ENCODE results near the gene CMBL. TPM values are rescaled to one million over a fixed set of nuclear protein-coding genes. Genes with fewer than 3 reads are reported as not detected.
A peak's percentile ranks its signal among the peaks of the same experiment; 100 is the strongest.

Gene CMBL
- total and polyA plus RNA-seq, 2 donors = 1.9 to 8.1 TPM

DNA sequence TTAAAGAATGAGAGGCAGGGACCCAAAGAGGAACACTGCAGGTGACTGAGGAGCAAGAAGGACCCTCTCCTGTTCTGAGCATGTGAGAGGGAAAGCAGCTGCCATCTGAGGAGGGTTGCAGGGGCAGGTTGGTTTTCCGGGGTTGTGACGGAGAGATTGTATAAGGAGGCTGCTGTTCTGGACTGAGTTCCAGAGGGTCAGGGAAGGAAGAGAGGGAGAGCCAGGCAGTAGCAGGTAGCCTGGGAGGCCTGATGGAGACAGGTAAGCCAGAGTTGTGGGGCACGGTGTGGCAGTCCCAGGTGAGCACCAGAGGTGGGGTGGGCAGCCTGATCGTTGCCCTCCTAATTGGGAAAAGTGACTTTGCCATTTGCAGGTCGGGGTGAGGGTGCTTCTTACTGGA is 47.8 kb downstream of the CMBL start:
- Histone ChIP-seq H3K36me3 (ENCODE audit: control insufficient read depth in 2 of 2, insufficient read depth in 2 of 2, low read length in 1 of 2) (peaks cover 72 to 96% of the 10 kb centered on the region in 2 donors), H3K27me3 (ENCODE audit: control insufficient read depth in 2 of 2, insufficient read depth in 1 of 2, low read length in 1 of 2) (no peaks in the 10 kb centered on the region), H3K4me1 (ENCODE audit: control insufficient read depth in 2 of 2, insufficient read depth in 2 of 2, low read length in 2 of 2) (no peaks in the 10 kb centered on the region), H3K4me3 (ENCODE audit: low read length in 2 of 2) (no peak overlapping the region), H3K9me3 (ENCODE audit: control insufficient read depth in 2 of 2, insufficient read depth in 1 of 2, low read length in 1 of 2) (no peaks in the 10 kb centered on the region), H3K27ac (ENCODE audit: low read depth in 1 of 2, low read length in 1 of 2) (no peak overlapping the region)
- DNase-seq (ENCODE audit: low read depth in 6 of 9, low spot score in 9 of 9) = no peak
- 98% methylated on average over 5 of the region's 5 CpGs for WGBS

DNA sequence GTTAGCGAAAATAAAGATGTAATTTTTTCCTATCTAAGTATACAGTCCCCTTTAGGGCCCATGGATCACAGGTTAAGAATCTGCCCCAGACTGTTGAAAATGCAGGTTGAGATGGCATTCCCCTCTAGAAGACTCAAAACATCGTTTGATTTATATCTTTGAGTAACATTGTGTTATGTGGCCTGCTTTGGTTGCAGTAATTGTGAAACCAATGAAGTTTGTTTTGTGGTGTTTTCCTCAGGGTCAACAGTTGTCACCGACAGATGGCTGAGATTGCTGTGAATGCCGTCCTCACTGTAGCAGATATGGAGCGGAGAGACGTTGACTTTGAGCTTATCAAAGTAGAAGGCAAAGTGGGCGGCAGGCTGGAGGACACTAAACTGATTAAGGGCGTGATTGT is 49.8 kb downstream of the CMBL start:
- Histone ChIP-seq H3K36me3 (ENCODE audit: control insufficient read depth in 2 of 2, insufficient read depth in 2 of 2, low read length in 1 of 2) (peaks cover 61 to 90% of the 10 kb centered on the region in 2 donors), H3K4me1 (ENCODE audit: control insufficient read depth in 2 of 2, insufficient read depth in 2 of 2, low read length in 2 of 2) (no peaks in the 10 kb centered on the region), H3K27ac (ENCODE audit: low read depth in 1 of 2, low read length in 1 of 2) (no peak overlapping the region), H3K9me3 (ENCODE audit: control insufficient read depth in 2 of 2, insufficient read depth in 1 of 2, low read length in 1 of 2) (no peaks in the 10 kb centered on the region), H3K4me3 (ENCODE audit: low read length in 2 of 2) (no peak overlapping the region), H3K27me3 (ENCODE audit: control insufficient read depth in 2 of 2, insufficient read depth in 1 of 2, low read length in 1 of 2) (no peaks in the 10 kb centered on the region)
- DNase-seq (ENCODE audit: low read depth in 6 of 9, low spot score in 9 of 9) = no peak
- WGBS = 92% methylated on average over 8 of the region's 8 CpGs

DNA sequence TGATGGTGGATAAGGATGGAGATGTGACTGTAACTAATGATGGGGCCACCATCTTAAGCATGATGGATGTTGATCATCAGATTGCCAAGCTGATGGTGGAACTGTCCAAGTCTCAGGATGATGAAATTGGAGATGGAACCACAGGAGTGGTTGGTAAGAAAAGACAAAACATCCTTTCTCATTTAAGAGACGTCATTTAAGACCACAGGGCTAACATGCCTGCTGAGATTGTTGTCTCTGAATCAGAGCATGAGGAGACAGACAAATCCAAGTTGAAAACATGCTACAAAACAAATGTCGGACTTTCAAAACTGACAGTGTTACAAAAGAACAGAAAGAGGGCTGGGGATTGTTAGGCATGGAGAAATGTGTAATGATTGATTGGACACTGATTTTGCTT is 53.0 kb downstream of the CMBL start:
- H3K36me3 ChIP-seq (ENCODE audit: control insufficient read depth in 2 of 2, insufficient read depth in 2 of 2, low read length in 1 of 2) = peaks cover 38 to 64% of the 10 kb centered on the region in 2 donors
- H3K4me1 ChIP-seq (ENCODE audit: control insufficient read depth in 2 of 2, insufficient read depth in 2 of 2, low read length in 2 of 2) = peaks cover 12 to 13% of the 10 kb centered on the region in 2 donors
- no peaks in the 10 kb centered on the region for H3K9me3 ChIP-seq (ENCODE audit: control insufficient read depth in 2 of 2, insufficient read depth in 1 of 2, low read length in 1 of 2)
- H3K4me3 ChIP-seq (ENCODE audit: low read length in 2 of 2) = no peak overlapping the region
- DNase-seq (ENCODE audit: low read depth in 6 of 9, low spot score in 9 of 9) = no peak
- H3K27me3 ChIP-seq (ENCODE audit: control insufficient read depth in 2 of 2, insufficient read depth in 1 of 2, low read length in 1 of 2) = no peaks in the 10 kb centered on the region
- 72% methylated on average over 2 of the region's 2 CpGs for WGBS
- H3K27ac ChIP-seq (ENCODE audit: low read depth in 1 of 2, low read length in 1 of 2) = no peak overlapping the region

DNA sequence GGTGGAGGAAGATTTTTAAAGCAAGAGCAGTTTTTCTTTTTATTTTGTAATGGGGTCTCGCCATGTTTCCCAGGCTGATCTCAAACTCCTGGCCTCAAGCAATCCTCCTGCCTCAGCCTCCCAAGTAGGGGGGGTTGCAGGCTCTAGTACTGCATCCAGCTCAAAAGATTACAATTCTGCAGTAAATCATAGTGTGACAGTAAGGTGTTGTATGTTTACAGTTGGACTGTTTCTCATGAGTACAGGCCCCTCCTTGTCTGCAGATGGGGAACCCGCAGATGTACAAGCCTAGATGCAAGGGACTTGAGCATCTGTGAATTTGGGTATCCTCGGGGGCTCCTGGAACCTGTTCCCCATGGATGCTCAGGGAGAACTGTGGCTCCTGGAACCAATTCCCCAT is 54.3 kb downstream of the CMBL start:
- Histone ChIP-seq H3K4me3 (ENCODE audit: low read length in 2 of 2) (no peak overlapping the region), H3K4me1 (ENCODE audit: control insufficient read depth in 2 of 2, insufficient read depth in 2 of 2, low read length in 2 of 2) (peaks cover 18 to 22% of the 10 kb centered on the region in 2 donors), H3K27me3 (ENCODE audit: control insufficient read depth in 2 of 2, insufficient read depth in 1 of 2, low read length in 1 of 2) (no peaks in the 10 kb centered on the region), H3K27ac (ENCODE audit: low read depth in 1 of 2, low read length in 1 of 2) (no peak overlapping the region), H3K36me3 (ENCODE audit: control insufficient read depth in 2 of 2, insufficient read depth in 2 of 2, low read length in 1 of 2) (peaks cover 26 to 51% of the 10 kb centered on the region in 2 donors), H3K9me3 (ENCODE audit: control insufficient read depth in 2 of 2, insufficient read depth in 1 of 2, low read length in 1 of 2) (no peaks in the 10 kb centered on the region)
- 96% methylated on average over 3 of the region's 3 CpGs for WGBS
- no peak for DNase-seq (ENCODE audit: low read depth in 6 of 9, low spot score in 9 of 9)

DNA sequence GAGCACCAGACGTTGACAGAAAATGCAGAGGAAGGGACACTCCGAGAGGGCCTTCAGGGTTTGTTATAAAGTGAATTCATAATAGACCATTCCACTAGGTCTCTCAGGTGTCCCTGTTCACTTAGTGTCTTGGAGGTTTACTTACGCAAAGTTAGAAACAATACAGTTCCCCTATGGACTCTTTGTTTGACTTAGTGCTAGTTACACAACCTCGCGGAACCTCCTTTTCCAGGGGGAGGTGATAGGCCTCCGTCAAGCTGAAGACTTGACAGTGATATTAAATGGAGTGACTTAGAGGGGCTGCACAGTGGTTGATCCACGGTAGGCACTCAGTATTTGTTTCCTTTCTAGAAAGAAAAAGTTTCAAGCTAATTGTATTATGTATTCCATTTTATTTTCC is 56.3 kb downstream of the CMBL start:
- WGBS = 57% methylated on average over 7 of the region's 7 CpGs
- Histone ChIP-seq H3K27me3 (ENCODE audit: control insufficient read depth in 2 of 2, insufficient read depth in 1 of 2, low read length in 1 of 2) (no peaks in the 10 kb centered on the region), H3K36me3 (ENCODE audit: control insufficient read depth in 2 of 2, insufficient read depth in 2 of 2, low read length in 1 of 2) (peaks cover 12 to 32% of the 10 kb centered on the region in 2 donors), H3K4me1 (ENCODE audit: control insufficient read depth in 2 of 2, insufficient read depth in 2 of 2, low read length in 2 of 2) (peaks cover 18 to 22% of the 10 kb centered on the region in 2 donors), H3K27ac (ENCODE audit: low read depth in 1 of 2, low read length in 1 of 2) (no peak overlapping the region), H3K9me3 (ENCODE audit: control insufficient read depth in 2 of 2, insufficient read depth in 1 of 2, low read length in 1 of 2) (no peaks in the 10 kb centered on the region), H3K4me3 (ENCODE audit: low read length in 2 of 2) (peak overlapping the region; percentile 87 to 98)
- no peak for DNase-seq (ENCODE audit: low read depth in 6 of 9, low spot score in 9 of 9)

DNA sequence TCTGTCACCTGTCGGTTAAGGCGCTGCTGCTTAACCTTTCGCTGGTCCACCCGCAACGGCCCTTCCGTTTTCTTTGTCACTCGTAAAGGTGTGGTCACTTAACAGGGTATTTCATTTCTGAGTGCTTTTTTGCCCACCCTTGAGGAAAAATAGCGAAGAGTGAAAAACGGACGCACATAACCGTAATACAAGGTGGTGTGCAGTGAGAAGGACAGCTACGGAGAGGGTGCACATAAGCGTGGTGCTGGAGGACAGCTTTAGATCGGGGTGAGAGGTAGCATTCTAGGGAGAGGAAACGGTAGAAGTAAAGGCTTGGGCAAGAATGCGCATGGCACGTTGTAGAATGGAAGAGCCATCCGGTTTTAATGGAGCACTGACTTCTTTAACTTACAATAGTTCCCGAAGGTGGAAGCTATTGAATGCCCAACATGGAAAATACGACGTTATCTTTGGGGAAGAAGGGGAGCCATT is 56.9 kb downstream of the CMBL start:
- under 1% methylated on average over 21 of the region's 21 CpGs for WGBS
- peaks cover 18 to 22% of the 10 kb centered on the region in 2 donors for H3K4me1 ChIP-seq (ENCODE audit: control insufficient read depth in 2 of 2, insufficient read depth in 2 of 2, low read length in 2 of 2)

DNA sequence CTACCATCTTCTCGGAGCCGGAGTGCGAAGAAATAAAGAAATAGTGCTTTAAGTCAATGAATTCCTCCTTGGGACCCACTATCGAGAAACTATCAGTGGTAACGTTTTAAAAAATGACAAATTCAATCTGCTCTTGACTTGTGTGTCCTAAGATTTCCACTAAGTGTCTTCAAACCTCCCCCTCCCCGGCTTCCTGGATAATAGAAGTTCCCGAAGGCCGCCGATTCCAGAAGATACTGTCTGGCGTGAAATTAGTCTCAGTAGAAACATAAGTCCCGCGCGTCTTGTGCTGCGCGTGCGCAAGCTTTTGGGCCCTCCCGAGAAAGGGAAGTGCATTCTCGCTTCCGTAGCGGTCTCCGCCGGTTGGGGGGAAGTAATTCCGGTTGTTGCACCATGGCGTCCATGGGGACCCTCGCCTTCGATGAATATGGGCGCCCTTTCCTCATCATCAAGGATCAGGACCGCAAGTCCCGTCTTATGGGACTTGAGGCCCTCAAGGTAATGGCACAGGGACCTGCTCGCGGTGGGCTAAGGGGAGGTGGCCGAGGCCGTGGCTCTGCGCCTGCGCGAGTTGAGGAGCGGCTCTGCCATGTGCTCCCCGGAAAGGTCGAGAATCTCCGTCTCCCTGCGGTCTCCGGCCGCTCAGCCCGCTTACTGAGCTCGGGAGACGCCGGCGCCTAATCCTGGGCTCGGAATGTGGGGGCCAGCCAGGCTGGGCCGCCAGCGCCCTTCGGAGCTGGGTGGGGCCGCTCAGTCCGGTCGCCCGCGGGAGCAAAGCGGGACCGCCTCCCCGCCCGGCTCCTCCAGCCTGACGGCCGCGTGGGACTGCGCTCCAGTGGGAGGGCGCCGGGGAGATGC is 57.5 kb downstream of the CMBL start, which contains the start of gene CCT5:
Gene CCT5 (plus strand): TSS at position 333 of the 858 bp plus-strand sequence. CDS start 61 bp downstream, at position 394.
- Histone ChIP-seq H3K27ac (ENCODE audit: low read depth in 1 of 2, low read length in 1 of 2) (peak within 1 kb of the TSS; percentile 91 to 93), H3K9me3 (ENCODE audit: control insufficient read depth in 2 of 2, insufficient read depth in 1 of 2, low read length in 1 of 2) (no peaks in the 10 kb centered on the region), H3K36me3 (ENCODE audit: control insufficient read depth in 2 of 2, insufficient read depth in 2 of 2, low read length in 1 of 2) (peaks cover 3 to 20% of the 10 kb centered on the region in 2 donors), H3K4me3 (ENCODE audit: low read length in 2 of 2) (peak within 1 kb of the TSS; percentile 87 to 98), H3K27me3 (ENCODE audit: control insufficient read depth in 2 of 2, insufficient read depth in 1 of 2, low read length in 1 of 2) (no peaks in the 10 kb centered on the region), H3K4me1 (ENCODE audit: control insufficient read depth in 2 of 2, insufficient read depth in 2 of 2, low read length in 2 of 2) (peaks cover 18 to 22% of the 10 kb centered on the region in 2 donors)
- under 1% methylated on average over 67 of the region's 67 CpGs for WGBS
- DNase-seq (ENCODE audit: low read depth in 6 of 9, low spot score in 9 of 9) = peak; percentile 93 to 99 (median 96)

More for the DNA sequence above, 56.9 kb downstream of the CMBL start:
- Histone ChIP-seq H3K27ac (ENCODE audit: low read depth in 1 of 2, low read length in 1 of 2) (peak overlapping the region in 1 of 2 donors; percentile 22), H3K36me3 (ENCODE audit: control insufficient read depth in 2 of 2, insufficient read depth in 2 of 2, low read length in 1 of 2) (peaks cover 8 to 26% of the 10 kb centered on the region in 2 donors), H3K9me3 (ENCODE audit: control insufficient read depth in 2 of 2, insufficient read depth in 1 of 2, low read length in 1 of 2) (no peaks in the 10 kb centered on the region), H3K27me3 (ENCODE audit: control insufficient read depth in 2 of 2, insufficient read depth in 1 of 2, low read length in 1 of 2) (no peaks in the 10 kb centered on the region), H3K4me3 (ENCODE audit: low read length in 2 of 2) (peak overlapping the region; percentile 87 to 98)
- DNase-seq (ENCODE audit: low read depth in 6 of 9, low spot score in 9 of 9) = peak in 7 of 9 donors; percentile 8 to 59 (median 26)

DNA sequence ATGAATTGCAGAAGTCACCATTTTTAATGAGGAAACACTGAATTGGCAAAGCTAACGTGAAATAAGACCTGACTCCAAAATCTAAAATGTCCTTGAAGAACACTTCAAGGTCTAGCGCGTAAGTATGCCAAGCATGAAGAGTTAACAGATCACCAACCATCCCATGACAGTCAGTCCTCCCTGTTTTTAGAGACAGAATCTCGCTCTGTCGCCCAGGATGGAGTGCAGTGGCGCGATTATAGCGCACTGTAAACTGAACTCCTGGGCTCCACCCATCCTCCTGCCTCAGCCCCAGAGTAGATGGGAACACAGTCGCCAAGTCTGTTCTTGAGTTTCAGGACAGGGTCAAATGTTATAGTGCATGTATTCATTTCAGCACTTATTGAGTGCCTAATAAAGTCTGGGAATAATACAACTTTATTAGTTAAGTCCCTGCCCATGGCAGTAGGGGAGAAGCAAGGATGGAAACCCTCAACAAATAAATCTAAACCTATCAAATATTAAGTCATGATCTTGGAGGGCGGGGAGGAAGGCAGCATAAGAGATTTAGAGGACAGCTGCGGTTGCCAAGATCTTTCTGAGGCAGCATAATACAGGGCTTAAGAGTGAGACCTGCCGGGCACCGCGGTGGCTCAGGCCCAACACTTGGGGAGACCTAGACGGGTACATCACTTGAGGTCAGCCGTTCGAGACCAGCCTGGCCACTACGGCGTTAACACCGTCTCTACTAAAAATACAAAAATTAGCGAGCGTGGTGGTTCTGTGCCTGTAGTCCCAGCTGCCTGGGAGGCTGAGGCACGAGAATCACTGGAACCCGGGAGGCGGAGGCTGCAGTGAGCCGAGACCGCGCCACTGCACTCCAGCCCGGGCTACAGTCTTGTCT is 59.1 kb downstream of the CMBL start:
- DNase-seq (ENCODE audit: low read depth in 6 of 9, low spot score in 9 of 9) = no peak
- H3K27ac ChIP-seq (ENCODE audit: low read depth in 1 of 2, low read length in 1 of 2) = peak overlapping the region in 1 of 2 donors; percentile 6
- peaks cover 0 to 7% of the 10 kb centered on the region in 2 donors for H3K36me3 ChIP-seq (ENCODE audit: control insufficient read depth in 2 of 2, insufficient read depth in 2 of 2, low read length in 1 of 2)
- H3K27me3 ChIP-seq (ENCODE audit: control insufficient read depth in 2 of 2, insufficient read depth in 1 of 2, low read length in 1 of 2) = no peaks in the 10 kb centered on the region
- H3K9me3 ChIP-seq (ENCODE audit: control insufficient read depth in 2 of 2, insufficient read depth in 1 of 2, low read length in 1 of 2) = no peaks in the 10 kb centered on the region
- peak overlapping the region; percentile 87 to 98 for H3K4me3 ChIP-seq (ENCODE audit: low read length in 2 of 2)
- 73% methylated on average over 29 of the region's 29 CpGs for WGBS
- peaks cover 18 to 22% of the 10 kb centered on the region in 2 donors for H3K4me1 ChIP-seq (ENCODE audit: control insufficient read depth in 2 of 2, insufficient read depth in 2 of 2, low read length in 2 of 2)

All from thymus (tissue), 11 donors.